Measurements from ENCODE around the gene OR2M3. TPM values are rescaled to one million over a fixed set of nuclear protein-coding genes. Genes with fewer than 3 reads are reported as not detected.

The OR2M3 gene
- polyA plus RNA-seq, 1 donor (not counting 4 experiments of a cell fraction or from before 2014, with no cell fraction given): not detected

DNA sequence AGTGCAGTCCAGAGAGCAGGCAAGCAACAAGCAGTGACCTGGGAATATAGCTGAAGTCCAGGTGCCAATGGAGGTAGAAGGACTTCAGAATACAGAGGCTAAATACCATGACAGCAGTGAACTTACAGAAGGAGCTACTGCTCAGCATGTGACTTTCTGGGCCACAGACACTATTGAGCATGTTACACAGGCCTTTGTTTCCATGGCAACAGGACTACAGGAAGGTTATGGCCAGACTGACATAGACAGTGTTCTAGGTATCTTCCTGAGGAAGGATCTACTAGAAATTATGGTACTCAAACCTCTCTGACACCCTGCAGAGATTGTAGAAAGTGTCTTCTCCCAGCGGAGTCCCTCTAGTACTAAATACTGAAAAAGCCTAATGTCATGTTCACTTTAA lies 41.1 kb upstream of the OR2M3 start:
- TF ChIP-seq, protein P1, sequence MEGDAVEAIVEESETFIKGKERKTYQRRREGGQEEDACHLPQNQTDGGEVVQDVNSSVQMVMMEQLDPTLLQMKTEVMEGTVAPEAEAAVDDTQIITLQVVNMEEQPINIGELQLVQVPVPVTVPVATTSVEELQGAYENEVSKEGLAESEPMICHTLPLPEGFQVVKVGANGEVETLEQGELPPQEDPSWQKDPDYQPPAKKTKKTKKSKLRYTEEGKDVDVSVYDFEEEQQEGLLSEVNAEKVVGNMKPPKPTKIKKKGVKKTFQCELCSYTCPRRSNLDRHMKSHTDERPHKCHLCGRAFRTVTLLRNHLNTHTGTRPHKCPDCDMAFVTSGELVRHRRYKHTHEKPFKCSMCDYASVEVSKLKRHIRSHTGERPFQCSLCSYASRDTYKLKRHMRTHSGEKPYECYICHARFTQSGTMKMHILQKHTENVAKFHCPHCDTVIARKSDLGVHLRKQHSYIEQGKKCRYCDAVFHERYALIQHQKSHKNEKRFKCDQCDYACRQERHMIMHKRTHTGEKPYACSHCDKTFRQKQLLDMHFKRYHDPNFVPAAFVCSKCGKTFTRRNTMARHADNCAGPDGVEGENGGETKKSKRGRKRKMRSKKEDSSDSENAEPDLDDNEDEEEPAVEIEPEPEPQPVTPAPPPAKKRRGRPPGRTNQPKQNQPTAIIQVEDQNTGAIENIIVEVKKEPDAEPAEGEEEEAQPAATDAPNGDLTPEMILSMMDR (optimal IDR thresholded peaks at IDR 0.05 in 1 of 3, IDR thresholded peaks at IDR 0.05 in 1 of 3, conservative IDR thresholded peaks at IDR 0.05 in 1 of 3; ENCODE audit: extremely low read depth in 1 of 3, insufficient read depth in 2 of 3, low read length in 3 of 3): no peak
- TF ChIP-seq EZH2 (IDR thresholded peaks at IDR 0.05; ENCODE audit: low read length): no peak

DNA sequence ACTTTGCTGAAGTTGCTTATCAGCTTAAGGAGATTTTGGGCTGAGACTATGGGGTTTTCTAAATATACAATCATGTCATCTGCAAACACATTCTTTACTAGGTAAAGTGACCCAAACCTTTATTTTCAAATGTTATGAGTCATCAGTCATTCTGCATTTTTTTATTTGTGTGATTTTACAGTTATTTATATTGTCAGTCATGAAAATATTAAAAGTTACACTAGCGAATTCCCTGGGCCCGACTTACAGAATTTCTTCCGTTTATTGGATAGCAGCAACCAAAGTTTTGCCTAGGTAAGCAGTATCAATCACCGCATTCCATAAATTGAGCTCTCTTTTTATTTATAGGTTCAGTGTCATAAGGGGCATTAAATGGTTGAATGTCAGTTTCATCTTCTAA lies 38.3 kb upstream of the OR2M3 start:
- DNase-seq (ENCODE audit: low read depth, low spot score) (no peak), FAIRE-seq (no peak)
- no peak overlapping the region for H2AFZ ChIP-seq (ENCODE audit: control insufficient read depth, low read length)
- H3K9me1 ChIP-seq (ENCODE audit: control insufficient read depth, extremely low read depth, insufficient read depth, low read length): no peaks in the 10 kb centered on the region
- H3K4me2 ChIP-seq (ENCODE audit: control insufficient read depth, extremely low read depth, insufficient read depth, low read depth, low read length): no peak overlapping the region
- dilution Hi-C loops (cut with MboI; ENCODE audit: extremely low pct_ligation_motif_present, low sequenced_read_pairs): no loop called here
- no peak overlapping the region for H3K4me3 ChIP-seq (ENCODE audit: control insufficient read depth in 2 of 3, extremely low read depth in 1 of 3, insufficient read depth in 2 of 3, low read depth in 1 of 3, low read length in 3 of 3)
- H3K9ac ChIP-seq (ENCODE audit: control insufficient read depth, extremely low read depth, insufficient read depth, low read length): no peak overlapping the region
- H3K9me3 ChIP-seq (ENCODE audit: control insufficient read depth, low read depth, low read length): no peaks in the 10 kb centered on the region
- H3K79me2 ChIP-seq (ENCODE audit: control insufficient read depth, insufficient read depth, low read length): no peaks in the 10 kb centered on the region
- no peaks in the 10 kb centered on the region for H4K20me1 ChIP-seq (ENCODE audit: control insufficient read depth, extremely low read depth, insufficient read depth, low read length)
- H3K4me1 ChIP-seq (ENCODE audit: control insufficient read depth, extremely low read depth, insufficient read depth, low read length): no peaks in the 10 kb centered on the region
- no peak overlapping the region for H3K27ac ChIP-seq (ENCODE audit: control insufficient read depth, insufficient read depth, low read length)
- TF ChIP-seq, protein P1 (optimal IDR thresholded peaks at IDR 0.05 in 1 of 3, IDR thresholded peaks at IDR 0.05 in 1 of 3, conservative IDR thresholded peaks at IDR 0.05 in 1 of 3; ENCODE audit: extremely low read depth in 1 of 3, insufficient read depth in 2 of 3, low read length in 3 of 3): no peak
- no peaks in the 10 kb centered on the region for H3K36me3 ChIP-seq (ENCODE audit: control insufficient read depth in 2 of 2, extremely low read depth in 1 of 2, insufficient read depth in 2 of 2, low read length in 2 of 2)
- H3K27me3 ChIP-seq (ENCODE audit: control insufficient read depth, extremely low read depth, insufficient read depth, low read length): no peaks in the 10 kb centered on the region

More for the DNA sequence above, 41.1 kb upstream of the OR2M3 start:
- Histone ChIP-seq H3K79me2 (ENCODE audit: control insufficient read depth, insufficient read depth, low read length) (no peaks in the 10 kb centered on the region), H3K27ac (ENCODE audit: control insufficient read depth, insufficient read depth, low read length) (no peak overlapping the region), H3K27me3 (ENCODE audit: control insufficient read depth, extremely low read depth, insufficient read depth, low read length) (no peaks in the 10 kb centered on the region), H3K4me1 (ENCODE audit: control insufficient read depth, extremely low read depth, insufficient read depth, low read length) (no peaks in the 10 kb centered on the region), H3K36me3 (ENCODE audit: control insufficient read depth in 2 of 2, extremely low read depth in 1 of 2, insufficient read depth in 2 of 2, low read length in 2 of 2) (no peaks in the 10 kb centered on the region), H3K4me3 (ENCODE audit: control insufficient read depth in 2 of 3, extremely low read depth in 1 of 3, insufficient read depth in 2 of 3, low read depth in 1 of 3, low read length in 3 of 3) (no peak overlapping the region), H2AFZ (ENCODE audit: control insufficient read depth, low read length) (no peak overlapping the region), H4K20me1 (ENCODE audit: control insufficient read depth, extremely low read depth, insufficient read depth, low read length) (no peaks in the 10 kb centered on the region), H3K4me2 (ENCODE audit: control insufficient read depth, extremely low read depth, insufficient read depth, low read depth, low read length) (no peak overlapping the region), H3K9me3 (ENCODE audit: control insufficient read depth, low read depth, low read length) (peaks cover 2% of the 10 kb centered on the region), H3K9me1 (ENCODE audit: control insufficient read depth, extremely low read depth, insufficient read depth, low read length) (no peaks in the 10 kb centered on the region), H3K9ac (ENCODE audit: control insufficient read depth, extremely low read depth, insufficient read depth, low read length) (no peak overlapping the region)
- dilution Hi-C loops (cut with MboI; ENCODE audit: extremely low pct_ligation_motif_present, low sequenced_read_pairs): no loop called here
- DNase-seq (ENCODE audit: low read depth, low spot score): no peak
- no peak for FAIRE-seq

All from keratinocyte (primary cell).